HG02610 (cell line): Measurements from ENCODE around the gene SEPSECS.

ENCODE experiments used
- ATAC-seq: cut with Tn5 transposase; IDR thresholded peaks from one replicate; pipeline ENCODE4 v1.9.1; 2021; ENCODE audit warnings: mild to moderate bottlenecking, moderate library complexity; ENCODE audit not compliant: unreplicated experiment

SEPSECS gene

DNA sequence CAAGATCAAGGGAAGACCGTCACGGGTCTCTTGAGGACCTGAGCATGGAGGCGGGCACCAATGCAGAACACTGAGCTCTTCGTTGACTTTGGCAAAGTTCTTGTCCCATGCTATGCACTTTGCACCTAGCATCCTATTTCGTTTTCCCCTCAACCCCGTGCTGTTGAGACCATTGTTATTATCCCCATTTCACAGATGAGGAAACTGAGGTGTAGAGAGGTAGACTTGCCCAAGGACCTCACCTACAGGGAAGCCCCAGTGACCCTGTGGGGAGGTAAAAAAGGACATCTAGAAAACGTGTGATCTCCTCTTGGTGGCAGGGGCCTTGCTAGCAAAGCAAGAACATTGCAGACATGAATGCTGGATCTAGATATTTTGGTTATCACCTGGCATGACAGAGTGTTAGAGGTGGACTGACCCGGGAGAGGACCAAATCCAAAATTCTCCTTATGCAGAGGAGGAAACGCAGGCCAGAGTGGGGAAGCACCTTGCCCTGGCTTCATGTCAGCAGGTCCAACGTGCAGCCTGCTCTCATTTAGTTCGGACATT is 48.5 kb downstream of the SEPSECS start:
- no peak for ATAC-seq

GRCh38 chr4:25110527-25111329 is 49.5 kb downstream of the SEPSECS start:
- ATAC-seq: no peak

GRCh38 chr4:25109511-25109910 is 50.7 kb downstream of the SEPSECS start:
- ATAC-seq: no peak

GRCh38 chr4:25108556-25108955 is 51.7 kb downstream of the SEPSECS start:
- ATAC-seq: no peak

- ATAC-seq: no peak
These were observed 52.3 kb downstream of the SEPSECS start for GRCh38 chr4:25107827-25108516.

DNA sequence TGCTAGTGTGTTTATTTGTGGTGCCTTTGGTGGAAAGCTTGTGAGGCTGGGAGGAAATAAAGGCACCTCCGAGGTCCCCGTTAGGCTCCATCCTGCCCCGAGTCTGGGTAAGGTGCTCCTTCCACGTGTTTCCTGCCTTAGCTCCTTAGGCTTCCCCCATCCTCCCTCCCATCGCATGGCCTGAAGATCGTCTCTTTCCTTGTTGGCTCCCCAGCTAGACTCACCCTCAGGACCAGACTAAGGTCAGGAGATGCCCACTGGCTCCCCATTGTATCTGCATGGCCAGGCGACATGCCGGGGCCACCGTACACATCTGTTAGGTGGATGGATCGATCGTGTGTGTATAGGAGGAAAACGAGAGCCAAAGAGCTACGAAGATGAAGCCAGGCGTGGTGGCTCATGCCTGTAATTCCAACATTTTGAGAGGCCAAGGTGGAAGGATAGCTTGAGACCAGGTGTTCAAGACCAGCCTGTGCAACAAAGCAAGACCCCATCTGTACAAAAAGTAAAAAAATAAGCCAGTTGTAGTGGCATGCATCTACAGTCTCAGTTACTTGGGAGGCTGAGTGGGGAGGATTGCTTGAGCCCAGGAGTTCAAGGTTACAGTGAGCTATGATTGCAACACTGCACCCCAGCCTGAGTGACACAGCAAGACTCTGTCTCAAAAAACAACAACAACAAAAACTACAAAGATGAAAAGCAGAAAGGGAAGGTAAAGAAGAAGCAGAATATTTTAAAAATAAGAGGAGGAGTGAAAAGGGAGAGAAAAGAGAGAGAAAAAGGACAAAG is 53.7 kb downstream of the SEPSECS start:
- ATAC-seq: no peak

DNA sequence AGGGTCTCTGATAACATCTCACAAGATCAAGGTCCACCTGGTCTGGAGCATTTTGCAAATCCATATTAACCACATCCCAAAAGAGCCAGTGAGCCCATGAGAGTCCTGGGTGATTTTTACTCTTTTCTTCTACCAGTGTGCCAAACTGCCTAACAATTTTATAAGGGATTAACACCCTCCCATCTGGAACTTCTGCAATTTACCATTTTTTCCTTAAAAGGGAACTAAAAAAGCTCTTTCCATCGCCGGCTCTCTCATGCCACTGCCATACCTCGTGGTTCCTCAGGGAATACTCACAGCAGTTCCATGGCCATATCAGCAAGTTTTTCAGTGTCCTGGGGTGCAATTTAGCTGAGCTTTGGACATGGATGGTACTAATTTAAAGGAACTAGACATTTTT is 55.7 kb downstream of the SEPSECS start:
- no peak for ATAC-seq

DNA sequence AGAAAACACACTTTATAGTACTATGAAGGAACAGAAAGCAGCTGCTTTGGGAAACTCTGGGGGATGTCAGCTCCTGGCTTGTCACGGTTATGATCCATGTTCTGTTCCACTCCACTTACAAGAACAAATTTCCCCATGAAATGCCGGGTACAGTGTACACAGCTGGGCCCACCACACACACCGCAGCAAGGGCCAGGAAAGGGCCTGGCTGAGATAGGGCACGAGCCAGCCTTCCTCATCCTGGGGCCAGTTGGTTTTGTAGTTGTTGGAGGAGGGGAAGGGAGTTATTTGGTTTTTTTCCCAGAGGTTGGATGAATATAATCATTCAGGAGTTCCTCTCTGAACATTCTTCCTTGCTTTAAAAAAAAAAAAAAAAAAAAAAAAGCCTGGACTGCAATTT is 56.8 kb downstream of the SEPSECS start:
- no peak for ATAC-seq

GRCh38 chr4:25101836-25102235 is 58.4 kb downstream of the SEPSECS start:
- no peak for ATAC-seq

DNA sequence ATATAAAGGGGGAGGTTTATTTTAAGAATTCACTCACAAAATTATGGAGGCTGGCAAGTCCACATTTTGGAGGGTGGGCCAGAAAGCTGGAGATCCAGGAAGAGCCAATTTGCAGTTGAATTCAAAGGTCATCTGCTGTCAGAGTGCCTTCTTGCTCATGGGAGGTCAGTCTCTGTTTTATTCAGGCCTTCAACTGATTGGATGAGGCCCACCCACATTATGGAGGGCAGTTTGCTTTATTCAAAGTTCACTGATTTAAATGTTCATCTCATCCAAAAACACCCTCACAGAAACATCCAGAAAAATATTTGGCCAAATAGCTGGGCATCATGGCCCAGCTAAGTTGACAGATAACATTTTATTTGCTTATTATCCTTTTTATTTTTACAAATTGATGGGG is 59.5 kb downstream of the SEPSECS start:
- no peak for ATAC-seq

GRCh38 chr4:25100021-25100555 is 60.2 kb downstream of the SEPSECS start:
- no peak for ATAC-seq

- ATAC-seq: no peak
These were observed 61.0 kb downstream of the SEPSECS start for GRCh38 chr4:25098964-25099891.

DNA sequence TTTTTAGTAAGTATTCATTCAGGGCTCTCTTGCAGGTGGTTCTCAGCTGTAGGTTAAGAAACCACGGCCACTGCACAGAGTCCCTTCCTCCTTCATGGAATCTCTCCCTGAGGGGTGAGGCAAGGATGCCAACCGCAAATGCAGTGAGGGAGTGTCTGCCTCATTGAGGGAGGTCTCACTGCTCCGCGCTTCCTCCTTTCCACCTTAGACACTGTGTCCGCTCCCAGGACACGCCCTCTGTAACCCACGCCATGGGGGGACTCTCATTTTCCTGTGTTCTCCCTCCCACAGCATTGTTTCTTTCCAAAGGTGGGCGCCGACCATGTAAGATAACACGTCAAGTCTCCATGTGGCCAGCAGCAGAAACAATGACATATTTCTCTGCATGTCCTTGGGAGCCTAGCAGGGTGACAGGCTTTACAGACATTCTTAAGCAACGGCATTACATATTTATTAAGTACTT is 63.2 kb downstream of the SEPSECS start:
- no peak for ATAC-seq

- no peak for ATAC-seq
These were observed 63.8 kb downstream of the SEPSECS start for GRCh38 chr4:25096251-25096980.

- no peak for ATAC-seq
These were observed 64.4 kb downstream of the SEPSECS start for GRCh38 chr4:25095837-25096236.

GRCh38 chr4:25092139-25092538 is 68.1 kb downstream of the SEPSECS start:
- no peak for ATAC-seq

DNA sequence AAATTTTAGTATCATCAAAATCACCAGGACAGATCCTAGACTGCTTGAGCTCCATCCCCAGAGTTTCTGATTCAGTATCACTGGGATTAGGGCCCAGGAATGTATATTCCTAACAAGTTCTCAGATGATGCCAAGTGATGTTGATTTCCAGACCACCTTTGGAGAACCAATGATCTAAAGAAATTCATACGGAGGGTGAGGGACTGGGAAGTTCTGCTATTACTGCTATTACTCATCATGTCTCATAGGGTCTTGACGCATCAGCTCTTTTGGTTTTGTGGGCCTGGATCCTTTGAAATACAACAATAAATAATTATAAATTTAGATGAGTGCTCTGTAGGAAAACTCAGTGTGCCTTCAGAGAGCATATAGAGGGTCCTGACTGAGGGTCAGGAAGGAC is 69.7 kb downstream of the SEPSECS start:
- no peak for ATAC-seq

GRCh38 chr4:25089051-25089763 is 71.0 kb downstream of the SEPSECS start:
- no peak for ATAC-seq
